ENCODE measurements around the gene ALB.

Gene ALB

DNA sequence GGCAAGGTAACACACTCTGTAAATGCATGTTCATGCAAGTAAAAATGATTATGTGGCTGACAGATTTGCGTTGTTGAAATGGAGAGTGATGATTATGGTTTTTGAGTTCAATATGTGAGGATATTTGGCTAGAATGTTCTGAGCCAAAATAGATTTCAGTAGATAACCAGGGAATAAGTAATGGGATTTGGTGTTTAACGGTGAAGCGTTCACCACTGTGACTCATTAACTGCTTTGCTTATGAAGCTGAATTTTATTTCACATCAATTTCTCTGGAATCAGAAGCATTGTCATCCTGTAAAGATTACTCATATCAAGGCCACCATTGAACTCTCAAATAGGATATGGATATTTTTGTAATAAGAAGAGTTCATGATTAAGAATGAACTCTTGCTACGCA is 43.6 kb downstream of the ALB start:
- TF ChIP-seq, protein P1, sequence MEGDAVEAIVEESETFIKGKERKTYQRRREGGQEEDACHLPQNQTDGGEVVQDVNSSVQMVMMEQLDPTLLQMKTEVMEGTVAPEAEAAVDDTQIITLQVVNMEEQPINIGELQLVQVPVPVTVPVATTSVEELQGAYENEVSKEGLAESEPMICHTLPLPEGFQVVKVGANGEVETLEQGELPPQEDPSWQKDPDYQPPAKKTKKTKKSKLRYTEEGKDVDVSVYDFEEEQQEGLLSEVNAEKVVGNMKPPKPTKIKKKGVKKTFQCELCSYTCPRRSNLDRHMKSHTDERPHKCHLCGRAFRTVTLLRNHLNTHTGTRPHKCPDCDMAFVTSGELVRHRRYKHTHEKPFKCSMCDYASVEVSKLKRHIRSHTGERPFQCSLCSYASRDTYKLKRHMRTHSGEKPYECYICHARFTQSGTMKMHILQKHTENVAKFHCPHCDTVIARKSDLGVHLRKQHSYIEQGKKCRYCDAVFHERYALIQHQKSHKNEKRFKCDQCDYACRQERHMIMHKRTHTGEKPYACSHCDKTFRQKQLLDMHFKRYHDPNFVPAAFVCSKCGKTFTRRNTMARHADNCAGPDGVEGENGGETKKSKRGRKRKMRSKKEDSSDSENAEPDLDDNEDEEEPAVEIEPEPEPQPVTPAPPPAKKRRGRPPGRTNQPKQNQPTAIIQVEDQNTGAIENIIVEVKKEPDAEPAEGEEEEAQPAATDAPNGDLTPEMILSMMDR (IDR thresholded peaks at IDR 0.05; ENCODE audit: insufficient read depth, low read depth, low read length, missing control alignments): no peak
- no peak overlapping the region for H3K4me3 ChIP-seq (ENCODE audit: low read length)
- DNase-seq (ENCODE audit: low read depth): peak; percentile 29

DNA sequence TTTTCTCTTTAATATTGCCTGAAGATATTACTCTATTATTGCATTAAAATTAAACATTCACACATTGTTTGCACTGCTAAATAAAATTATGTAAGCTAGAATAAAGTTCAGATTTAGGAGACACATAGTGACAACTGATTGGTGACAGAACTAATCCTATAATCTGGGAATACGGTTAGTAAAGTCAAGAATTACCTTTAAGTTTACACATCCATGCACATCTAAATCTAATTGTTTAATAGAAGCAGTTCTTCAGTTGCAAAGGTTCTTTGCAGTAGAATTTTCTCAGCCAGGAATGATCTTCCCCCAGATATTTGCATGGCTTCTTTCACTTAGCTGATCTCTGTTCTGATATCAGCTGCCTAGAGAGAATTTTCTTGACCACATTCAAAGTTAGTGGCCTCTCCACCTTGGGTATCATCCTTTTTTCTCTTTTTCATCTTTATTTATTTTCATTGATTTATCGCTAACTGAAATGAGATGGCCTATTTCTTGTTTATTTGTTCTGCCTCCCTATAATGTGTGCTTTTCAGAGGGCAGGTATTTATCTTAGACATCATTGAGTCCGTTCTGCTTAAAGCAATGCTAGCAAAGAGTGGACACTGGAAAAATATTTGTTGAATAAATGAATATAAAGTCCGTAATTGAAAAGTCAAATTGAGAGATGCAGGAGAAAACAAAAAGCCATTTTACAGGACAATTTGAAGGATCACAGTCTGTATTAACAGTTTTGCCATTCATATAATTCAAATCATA is 44.5 kb downstream of the ALB start:
- H3K4me3 ChIP-seq (ENCODE audit: low read length): no peak overlapping the region
- TF ChIP-seq, protein P1 (IDR thresholded peaks at IDR 0.05; ENCODE audit: insufficient read depth, low read depth, low read length, missing control alignments): no peak
- DNase-seq (ENCODE audit: low read depth): no peak

DNA sequence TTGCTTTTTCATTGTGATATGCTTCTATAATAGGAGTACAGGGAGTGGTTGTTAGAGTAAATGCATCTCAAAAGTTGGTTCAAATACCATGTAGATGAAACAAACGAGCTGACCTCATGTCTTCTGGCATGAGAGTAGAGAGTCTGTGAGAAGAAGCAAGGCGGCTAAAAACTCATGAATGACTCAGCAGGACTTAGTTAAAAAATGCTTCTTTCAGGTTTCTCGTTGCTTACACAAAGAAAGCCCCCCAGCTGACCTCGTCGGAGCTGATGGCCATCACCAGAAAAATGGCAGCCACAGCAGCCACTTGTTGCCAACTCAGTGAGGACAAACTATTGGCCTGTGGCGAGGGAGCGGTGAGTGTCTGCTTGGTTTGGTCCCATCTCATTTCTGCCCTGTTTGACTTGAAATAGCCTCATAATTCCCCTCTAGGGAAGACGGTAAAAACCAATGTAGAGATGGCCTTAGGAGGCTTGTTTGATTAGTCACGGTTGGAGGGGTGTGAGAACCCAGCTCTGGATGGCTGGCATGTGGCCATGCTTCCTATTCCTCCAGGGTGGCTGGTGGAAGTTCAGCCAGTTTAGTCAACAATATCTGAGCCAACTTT is 46.4 kb downstream of the ALB start:
- DNase-seq (ENCODE audit: low read depth): peak; percentile 88
- TF ChIP-seq, protein P1 (IDR thresholded peaks at IDR 0.05; ENCODE audit: insufficient read depth, low read depth, low read length, missing control alignments): no peak
- H3K4me3 ChIP-seq (ENCODE audit: low read length): no peak overlapping the region

DNA sequence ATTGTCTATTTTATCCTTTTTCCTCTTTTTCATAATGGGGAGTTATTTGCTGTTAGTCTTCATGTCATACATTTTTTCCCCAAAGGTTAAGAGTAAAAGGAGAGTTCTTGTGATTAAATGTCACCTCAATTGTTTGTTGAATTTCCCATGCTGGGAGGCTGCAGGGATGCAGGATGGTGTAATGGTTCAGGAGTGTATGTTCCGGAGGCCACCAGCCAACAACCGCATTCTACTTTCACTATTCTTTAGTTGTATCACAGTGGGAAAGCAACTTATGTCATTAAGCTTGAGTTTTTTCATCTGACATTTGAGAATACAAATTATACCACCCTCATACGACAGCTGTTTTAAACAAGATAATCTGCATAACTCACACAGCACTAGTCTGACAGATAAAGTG is 47.3 kb downstream of the ALB start:
- TF ChIP-seq, protein P1 (IDR thresholded peaks at IDR 0.05; ENCODE audit: insufficient read depth, low read depth, low read length, missing control alignments): no peak
- DNase-seq (ENCODE audit: low read depth): no peak
- H3K4me3 ChIP-seq (ENCODE audit: low read length): no peak overlapping the region

DNA sequence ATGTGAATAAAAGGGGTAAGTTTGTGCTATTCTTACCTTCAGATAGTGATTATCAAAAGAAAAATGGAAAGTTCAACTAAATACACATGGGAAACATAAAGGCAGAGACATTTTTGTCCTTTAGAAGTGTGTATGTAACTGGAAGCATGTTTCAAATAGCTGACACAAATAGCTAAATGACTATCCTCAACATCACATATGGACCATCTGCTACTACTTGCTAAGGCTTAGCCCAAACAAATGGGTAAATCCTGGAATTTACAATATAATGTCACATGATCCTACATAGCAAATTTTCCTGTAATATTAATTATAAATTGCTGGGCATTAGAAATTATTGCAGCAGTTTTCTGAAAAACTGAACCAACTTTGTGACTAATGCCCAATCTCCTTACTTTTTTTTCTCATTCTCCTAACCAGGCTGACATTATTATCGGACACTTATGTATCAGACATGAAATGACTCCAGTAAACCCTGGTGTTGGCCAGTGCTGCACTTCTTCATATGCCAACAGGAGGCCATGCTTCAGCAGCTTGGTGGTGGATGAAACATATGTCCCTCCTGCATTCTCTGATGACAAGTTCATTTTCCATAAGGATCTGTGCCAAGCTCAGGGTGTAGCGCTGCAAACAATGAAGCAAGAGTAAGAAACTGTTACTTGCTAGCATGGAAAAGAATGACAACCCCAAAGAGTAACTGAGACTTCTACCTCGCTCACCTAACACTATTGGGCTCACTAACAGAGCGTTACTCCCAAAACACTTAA is 48.1 kb downstream of the ALB start:
- DNase-seq (ENCODE audit: low read depth): no peak
- TF ChIP-seq, protein P1 (IDR thresholded peaks at IDR 0.05; ENCODE audit: insufficient read depth, low read depth, low read length, missing control alignments): no peak
- H3K4me3 ChIP-seq (ENCODE audit: low read length): no peak overlapping the region

DNA sequence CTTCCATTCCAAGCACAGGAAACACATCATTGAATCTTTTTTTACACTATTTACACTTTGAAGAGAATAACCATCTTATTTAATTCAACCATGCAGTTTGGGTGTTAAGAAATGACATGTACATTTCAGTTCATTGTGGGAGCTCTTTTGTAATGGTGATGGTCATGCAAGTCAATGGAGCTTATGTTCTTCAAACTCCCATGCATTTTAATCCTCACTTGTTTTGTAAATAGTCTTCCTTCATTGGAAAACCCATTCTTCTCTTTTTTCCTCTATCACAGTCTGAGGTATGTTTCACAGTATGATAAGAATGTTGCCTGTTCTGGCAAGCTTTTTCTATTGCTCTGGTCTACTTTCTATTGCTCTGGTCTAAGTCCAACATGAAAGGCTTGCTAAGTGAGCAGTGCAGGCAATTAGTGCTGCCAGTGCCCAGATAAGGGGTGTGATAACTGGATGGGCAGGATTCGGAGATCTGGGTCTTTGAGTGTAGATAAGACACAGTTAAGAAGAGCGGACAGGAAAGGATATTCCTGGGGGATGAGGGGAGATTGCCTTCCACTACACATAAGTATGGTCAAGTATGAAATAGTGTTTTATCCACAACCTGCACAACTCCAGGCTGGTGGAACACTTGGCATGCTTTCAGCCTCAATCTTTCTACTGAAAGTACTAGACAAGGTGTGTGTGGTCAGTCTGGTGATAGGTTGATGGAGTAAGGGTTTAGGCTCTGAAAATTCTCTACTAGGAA is 49.0 kb downstream of the ALB start:
- DNase-seq (ENCODE audit: low read depth): peak; percentile 40
- TF ChIP-seq, protein P1 (IDR thresholded peaks at IDR 0.05; ENCODE audit: insufficient read depth, low read depth, low read length, missing control alignments): no peak
- no peak overlapping the region for H3K4me3 ChIP-seq (ENCODE audit: low read length)

Data from epithelial cell of esophagus (primary cell).